OCI-LY7 (cell line): ENCODE measurements around the gene POT1. TPM values are rescaled to one million over a fixed set of nuclear protein-coding genes. Genes with fewer than 3 reads are reported as not detected.

Experiments
- BruUV-seq: library from RNA; stranded (reverse); fragments of 400-500 nt; replicated peaks from 2 replicates; lab custom pipeline; 2021; lab: Mats Ljungman, UMichigan
- CTCF ChIA-PET: fragments of 300-600 bp; sonication (Branson Sonifier 250); formaldehyde crosslinking; loops from one replicate; lab custom pipeline; 2022; ENCODE audit warnings: antibody characterized with exemption; ENCODE audit not compliant: unreplicated experiment; lab: Charles Lee
- POLR2A ChIA-PET: fragments of 300-600 bp; sonication (Branson Sonifier 250); formaldehyde crosslinking; loops from one replicate; lab custom pipeline; 2022; ENCODE audit warnings: antibody characterized with exemption; lab: Charles Lee
- DNase-seq: peaks from one replicate; pipeline ENCODE4 v3.0.0-alpha.2; 2015; ENCODE audit warnings: low spot score
- H2AFZ ChIP-seq: fragments of 200-600 bp; sonication (generic), shearing (Covaris generic); 2 replicates; pipeline ENCODE4 v1.6.1; 2014; ENCODE audit warnings: mild to moderate bottlenecking, antibody characterized with exemption, low read length, moderate library complexity
- H3K27ac ChIP-seq: fragments of 200-600 bp; sonication (generic); 2 replicates; pipeline ENCODE4 v1.5.1; 2014; ENCODE audit warnings: mixed run types, low read depth, mild to moderate bottlenecking, moderate library complexity, low read length, inconsistent platforms; ENCODE audit not compliant: poor library complexity, severe bottlenecking
- H3K36me3 ChIP-seq: fragments of 200-600 bp; sonication (generic); 2 replicates; pipeline ENCODE4 v1.6.1; 2014; ENCODE audit warnings: mild to moderate bottlenecking, antibody characterized with exemption, low read length, moderate library complexity, mixed read lengths; ENCODE audit not compliant: insufficient read depth
- H3K4me1 ChIP-seq: fragments of 200-600 bp; sonication (generic); 2 replicates; pipeline ENCODE4 v1.5.1; 2014; ENCODE audit warnings: mild to moderate bottlenecking, low read length; ENCODE audit not compliant: insufficient read depth, poor library complexity, severe bottlenecking
- H3K4me2 ChIP-seq: fragments of 200-600 bp; sonication (generic); 2 replicates; pipeline ENCODE4 v1.6.1; 2014; ENCODE audit warnings: mild to moderate bottlenecking, low read length
- H3K4me3 ChIP-seq: fragments of 200-600 bp; sonication (generic); 2 replicates; pipeline ENCODE4 v1.5.1; 2014; ENCODE audit warnings: mild to moderate bottlenecking, low read depth, low read length; ENCODE audit not compliant: poor library complexity, severe bottlenecking
- H3K79me2 ChIP-seq: fragments of 200-600 bp; sonication (generic); 2 replicates; pipeline ENCODE4 v1.6.1; 2016; ENCODE audit warnings: low read depth, mild to moderate bottlenecking, low read length, moderate library complexity, mixed read lengths; ENCODE audit not compliant: insufficient read depth
- H3K9me2 ChIP-seq: fragments of 200-600 bp; sonication (generic); 2 replicates; pipeline ENCODE4 v1.6.1; 2016; ENCODE audit warnings: mild to moderate bottlenecking, low read length, mixed read lengths; ENCODE audit not compliant: insufficient read depth
- H3K9me3 ChIP-seq: fragments of 200-600 bp; sonication (generic); 2 replicates; pipeline ENCODE4 v1.6.1; 2014; ENCODE audit warnings: mild to moderate bottlenecking, mixed run types, low read length, mixed read lengths
- H4K20me1 ChIP-seq: fragments of 200-600 bp; sonication (generic); 2 replicates; pipeline ENCODE4 v1.6.1; 2014; ENCODE audit warnings: mild to moderate bottlenecking, antibody characterized with exemption, low read length, moderate library complexity, mixed read lengths; ENCODE audit not compliant: insufficient read depth
- CTCF ChIP-seq: fragments of 200-600 bp; sonication (generic); conservative IDR thresholded peaks from 2 replicates; pipeline ENCODE4 v1.5.1; 2014; ENCODE audit warnings: mild to moderate bottlenecking, antibody characterized with exemption, low read length, moderate library complexity, mixed read lengths
- EZH2phosphoT487 ChIP-seq: fragments of 200-600 bp; sonication (generic); IDR thresholded peaks from 2 replicates; pipeline ENCODE4 v1.6.1; 2018; ENCODE audit warnings: low read depth, borderline replicate concordance, mild to moderate bottlenecking, mixed run types, antibody characterized with exemption, low read length, moderate library complexity, mixed read lengths
- intact Hi-C: fragments of 100-400 bp; cut with micrococcal nuclease; formaldehyde crosslinking; loops from one replicate; pipeline ENCODE4 v1.10.0; 2022; ENCODE audit not compliant: unreplicated experiment
- total RNA-seq, 2 experiments: library from RNA; depleted of rRNA in 1 of 2; stranded (reverse); fragments of >200 nt in 1 of 2; shearing (Covaris generic) in 1 of 2; gene quantifications; 2 replicates each; pipeline ENCODE4 v1.2.3, GENCODE V29; 2014 to 2022

Gene POT1
- total RNA-seq, 2 experiments from 2014 or later = 34.7 to 46.5 TPM

DNA sequence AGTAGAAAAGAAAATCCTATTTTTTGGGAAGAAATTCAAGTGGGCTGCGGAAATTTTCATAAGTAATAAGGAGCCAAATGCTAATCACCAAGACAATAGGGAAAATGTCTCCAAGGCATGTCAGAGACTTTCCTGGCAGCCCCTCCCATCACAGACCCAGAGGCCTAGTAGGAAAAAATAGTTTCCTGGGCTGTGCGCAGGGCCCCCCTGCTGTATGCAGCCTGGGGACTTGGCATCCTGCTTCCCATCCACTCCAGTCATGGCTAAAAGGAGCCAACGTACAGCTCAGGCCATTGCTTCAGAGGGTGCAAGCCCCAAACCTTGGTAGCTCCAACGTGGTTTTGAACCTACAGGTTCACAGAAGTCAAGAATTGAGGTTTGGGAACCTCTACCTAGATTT, 12.8 kb upstream of the POT1 start:
- no peaks in the 10 kb centered on the region for H3K36me3 ChIP-seq
- no peaks in the 10 kb centered on the region for H3K4me1 ChIP-seq
- no peaks in the 10 kb centered on the region for H3K9me3 ChIP-seq
- intact Hi-C loops = no loop called here
- no peaks in the 10 kb centered on the region for H3K79me2 ChIP-seq
- no peak overlapping the region for H3K27ac ChIP-seq
- CTCF ChIA-PET = no interaction called here
- BruUV-seq = no TSS peak
- TF ChIP-seq EZH2phosphoT487 = no peak
- TF ChIP-seq CTCF = no peak
- POLR2A ChIA-PET = no interaction called here
- H2AFZ ChIP-seq = no peak overlapping the region
- H4K20me1 ChIP-seq = no peaks in the 10 kb centered on the region
- H3K4me3 ChIP-seq = no peak overlapping the region
- H3K9me2 ChIP-seq = no peaks in the 10 kb centered on the region
- H3K4me2 ChIP-seq = no peak overlapping the region
- DNase-seq = no peak

DNA sequence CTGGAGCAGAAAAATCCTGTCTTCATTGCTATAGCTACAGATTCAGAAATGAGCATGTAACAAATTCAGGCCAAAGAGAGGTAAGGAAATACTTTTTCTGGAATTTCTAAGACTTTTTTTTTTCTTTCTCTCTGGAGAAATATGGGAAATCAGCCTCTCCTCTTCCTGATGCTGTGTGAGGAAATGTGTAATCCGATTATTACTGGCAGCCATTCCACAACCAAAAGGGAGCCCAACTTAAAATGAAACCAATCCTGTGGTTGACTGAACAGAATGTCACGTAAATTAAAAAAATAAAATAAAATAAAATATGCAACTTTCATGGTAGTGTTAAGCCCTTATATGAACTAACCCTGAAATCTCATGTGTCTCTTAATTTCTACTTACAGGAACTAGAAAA, 10.7 kb upstream of the POT1 start:
- H3K27ac ChIP-seq = no peak overlapping the region
- no peaks in the 10 kb centered on the region for H3K9me3 ChIP-seq
- H4K20me1 ChIP-seq = no peaks in the 10 kb centered on the region
- no peak for DNase-seq
- CTCF ChIA-PET = no interaction called here
- H2AFZ ChIP-seq = no peak overlapping the region
- no peak overlapping the region for H3K4me3 ChIP-seq
- BruUV-seq = no TSS peak
- H3K9me2 ChIP-seq = no peaks in the 10 kb centered on the region
- H3K4me1 ChIP-seq = no peaks in the 10 kb centered on the region
- no peaks in the 10 kb centered on the region for H3K79me2 ChIP-seq
- TF ChIP-seq EZH2phosphoT487 (no peak), CTCF (no peak)
- POLR2A ChIA-PET = no interaction called here
- H3K36me3 ChIP-seq = no peaks in the 10 kb centered on the region
- no peak overlapping the region for H3K4me2 ChIP-seq
- intact Hi-C loops = no loop called here

GRCh38 chr7:124938128-124938527, 8.5 kb upstream of the POT1 start:
- POLR2A ChIA-PET = interaction anchor here (1.3 kb wide), 1 partner anchor 80 kb away, joined by 5 read pairs; no protein-coding TSS in a partner anchor
- intact Hi-C loops = no loop called here
- H3K27ac ChIP-seq = no peak overlapping the region
- no peak overlapping the region for H2AFZ ChIP-seq
- H3K4me1 ChIP-seq = no peaks in the 10 kb centered on the region
- no peak overlapping the region for H3K4me3 ChIP-seq
- DNase-seq = no peak
- no TSS peak for BruUV-seq
- H3K36me3 ChIP-seq = no peaks in the 10 kb centered on the region
- no peaks in the 10 kb centered on the region for H3K9me3 ChIP-seq
- no peak overlapping the region for H3K4me2 ChIP-seq
- no peaks in the 10 kb centered on the region for H4K20me1 ChIP-seq
- TF ChIP-seq CTCF (no peak), EZH2phosphoT487 (no peak)
- H3K9me2 ChIP-seq = no peaks in the 10 kb centered on the region
- CTCF ChIA-PET = no interaction called here
- no peaks in the 10 kb centered on the region for H3K79me2 ChIP-seq
